A673 (cell line): Measurements from ENCODE around the gene SLC16A3. TPM values are rescaled to one million over a fixed set of nuclear protein-coding genes. Genes with fewer than 3 reads are reported as not detected.

ENCODE experiments used
- BruUV-seq: library from RNA; stranded (reverse); fragments of 400-500 nt; replicated peaks from 2 replicates; lab custom pipeline; 2021; lab: Mats Ljungman, UMichigan
- CTCF ChIA-PET: fragments of 300-600 bp; sonication (Branson Sonifier 250); formaldehyde crosslinking; loops from one replicate; lab custom pipeline; 2022; ENCODE audit warnings: antibody characterized with exemption; lab: Charles Lee
- POLR2A ChIA-PET: fragments of 300-600 bp; sonication (Branson Sonifier 250); formaldehyde crosslinking; loops from one replicate; lab custom pipeline; 2022; ENCODE audit warnings: antibody characterized with exemption; ENCODE audit not compliant: low non-redundant PET; lab: Charles Lee
- DNase-seq: peaks from one replicate; pipeline ENCODE4 v3.0.0-alpha.2; 2015; ENCODE audit warnings: low spot score
- H3K27ac ChIP-seq: fragments of 200-600 bp; sonication (generic); 2 replicates; pipeline ENCODE4 v1.5.1; 2016; ENCODE audit warnings: mixed run types, low read depth, mild to moderate bottlenecking, mixed read lengths, antibody characterized with exemption, low read length; ENCODE audit not compliant: poor library complexity, severe bottlenecking
- H3K27me3 ChIP-seq: fragments of 200-600 bp; sonication (generic); replicated peaks from 2 replicates; pipeline ENCODE4 v1.6.1; 2017; ENCODE audit warnings: mixed run types, low read depth, mild to moderate bottlenecking, mixed read lengths, antibody characterized with exemption, low read length; ENCODE audit not compliant: insufficient read depth, poor library complexity
- H3K36me3 ChIP-seq: fragments of 200-600 bp; sonication (generic); 2 replicates; pipeline ENCODE4 v1.6.1; 2016; ENCODE audit warnings: mixed run types, mild to moderate bottlenecking, mixed read lengths, antibody characterized with exemption, low read length; ENCODE audit not compliant: insufficient read depth, poor library complexity, severe bottlenecking
- H3K4me1 ChIP-seq: fragments of 200-600 bp; sonication (generic); 2 replicates; pipeline ENCODE4 v1.6.1; 2017; ENCODE audit warnings: mixed run types, mild to moderate bottlenecking, mixed read lengths, antibody characterized with exemption, low read length; ENCODE audit not compliant: insufficient read depth, poor library complexity, severe bottlenecking
- H3K4me3 ChIP-seq: fragments of 200-600 bp; sonication (generic); 2 replicates; pipeline ENCODE4 v1.5.1; 2016; ENCODE audit warnings: low read depth, mixed run types, mild to moderate bottlenecking, mixed read lengths, low read length; ENCODE audit not compliant: poor library complexity, severe bottlenecking
- H3K9me3 ChIP-seq: fragments of 200-600 bp; sonication (generic); 2 replicates; pipeline ENCODE4 v1.6.1; 2016; ENCODE audit warnings: mixed run types, low read depth, mild to moderate bottlenecking, mixed read lengths, antibody characterized with exemption, low read length; ENCODE audit not compliant: poor library complexity, severe bottlenecking
- CTCF ChIP-seq: fragments of 300-800, 200-600 bp; sonication (generic); conservative IDR thresholded peaks from 2 replicates; pipeline ENCODE4 v1.5.1; 2017; ENCODE audit warnings: low read depth, mild to moderate bottlenecking, antibody characterized with exemption, low read length, moderate library complexity, mixed read lengths
- EZH2 ChIP-seq: fragments of 200-600 bp; sonication (generic); IDR thresholded peaks from 2 replicates; pipeline ENCODE4 v1.6.1; 2017; ENCODE audit warnings: borderline replicate concordance, low read depth, mild to moderate bottlenecking, mixed read lengths, antibody characterized with exemption, low read length; ENCODE audit not compliant: poor library complexity, severe bottlenecking
- intact Hi-C: fragments of 100-400 bp; cut with micrococcal nuclease; formaldehyde crosslinking; loops from one replicate; pipeline ENCODE4 v1.10.0; 2022; ENCODE audit not compliant: unreplicated experiment
- total RNA-seq: library from RNA; stranded (reverse); gene quantifications from 2 replicates; pipeline ENCODE4 v1.2.3, GENCODE V29; 2021

Gene SLC16A3
- total RNA-seq, 1 experiment from 2014 or later = 0.97 TPM

GRCh38 chr17:82245134-82246039, 16.5 kb downstream of the SLC16A3 start:
- CTCF ChIA-PET = interaction anchor here (0.6 kb wide), 1 partner anchor 282 kb away, joined by 3 read pairs; no protein-coding TSS in a partner anchor
- Histone ChIP-seq H3K4me3 (no peak overlapping the region), H3K9me3 (no peaks in the 10 kb centered on the region), H3K36me3 (peaks cover 82% of the 10 kb centered on the region), H3K27me3 (no peaks in the 10 kb centered on the region), H3K27ac (peak overlapping the region; percentile 73), H3K4me1 (peaks cover 73% of the 10 kb centered on the region)
- DNase-seq = no peak
- TF ChIP-seq CTCF = 0 out of 2 replicates have a peak, but pooled peaks have one; percentile 21
- TF ChIP-seq EZH2 = no peak
- POLR2A ChIA-PET = no interaction called here
- no TSS peak for BruUV-seq
- intact Hi-C loops = loop anchor here (2.0 to 10.0 kb wide), 2 partner anchors 75 to 169 kb away; partner anchors contain the start of genes HEXD and OGFOD3

- POLR2A ChIA-PET = no interaction called here
These were observed 17.2 kb downstream of the SLC16A3 start for GRCh38 chr17:82246040-82246364.

More at GRCh38 chr17:82246040-82246364, 17.2 kb downstream of the SLC16A3 start:
- DNase-seq = no peak
- Histone ChIP-seq H3K27me3 (no peaks in the 10 kb centered on the region), H3K36me3 (peaks cover 88% of the 10 kb centered on the region), H3K27ac (peak overlapping the region; percentile 73), H3K9me3 (no peaks in the 10 kb centered on the region), H3K4me1 (peaks cover 73% of the 10 kb centered on the region), H3K4me3 (no peak overlapping the region)
- TF ChIP-seq CTCF (no peak), EZH2 (no peak)
- intact Hi-C loops = loop anchor here (10.0 kb wide), 1 partner anchor 169 kb away; the partner anchor contains the start of genes HEXD and OGFOD3
- CTCF ChIA-PET = no interaction called here
- BruUV-seq = no TSS peak
